ENCODE measurements around the gene MAP4K5.

DNA sequence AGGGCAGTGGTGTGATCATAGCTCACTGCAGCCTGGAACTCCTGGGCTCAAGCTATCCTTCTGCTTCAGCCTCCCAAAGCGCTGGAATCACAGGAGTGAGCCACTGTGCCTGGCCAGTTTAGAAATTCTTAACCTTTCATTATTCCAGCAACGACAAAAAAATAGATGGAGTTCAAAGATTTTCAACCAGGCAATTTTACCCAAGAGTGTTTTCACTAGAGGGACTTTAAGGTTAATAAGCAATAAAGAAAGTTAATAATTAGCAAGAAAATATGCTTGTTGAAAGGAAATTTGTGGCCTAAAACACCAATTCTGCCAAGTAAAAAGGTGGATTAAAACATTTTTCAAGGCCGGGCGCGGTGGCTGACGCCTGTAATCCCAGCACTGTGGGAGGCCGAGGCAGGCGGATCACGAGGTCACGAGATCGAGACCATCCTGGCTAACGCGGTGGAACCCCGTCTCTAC lies 150.5 kb downstream of the MAP4K5 start:
- TF ChIP-seq CTCF (conservative IDR thresholded peaks at IDR 0.05; ENCODE audit: low read depth, low read length) (no peak), EZH2phosphoT487 (IDR thresholded peaks at IDR 0.05; ENCODE audit: borderline replicate concordance, low read length) (no peak)
